Measurements from ENCODE around the gene IMPACT.

IMPACT gene, protein sequence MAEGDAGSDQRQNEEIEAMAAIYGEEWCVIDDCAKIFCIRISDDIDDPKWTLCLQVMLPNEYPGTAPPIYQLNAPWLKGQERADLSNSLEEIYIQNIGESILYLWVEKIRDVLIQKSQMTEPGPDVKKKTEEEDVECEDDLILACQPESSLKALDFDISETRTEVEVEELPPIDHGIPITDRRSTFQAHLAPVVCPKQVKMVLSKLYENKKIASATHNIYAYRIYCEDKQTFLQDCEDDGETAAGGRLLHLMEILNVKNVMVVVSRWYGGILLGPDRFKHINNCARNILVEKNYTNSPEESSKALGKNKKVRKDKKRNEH

DNA sequence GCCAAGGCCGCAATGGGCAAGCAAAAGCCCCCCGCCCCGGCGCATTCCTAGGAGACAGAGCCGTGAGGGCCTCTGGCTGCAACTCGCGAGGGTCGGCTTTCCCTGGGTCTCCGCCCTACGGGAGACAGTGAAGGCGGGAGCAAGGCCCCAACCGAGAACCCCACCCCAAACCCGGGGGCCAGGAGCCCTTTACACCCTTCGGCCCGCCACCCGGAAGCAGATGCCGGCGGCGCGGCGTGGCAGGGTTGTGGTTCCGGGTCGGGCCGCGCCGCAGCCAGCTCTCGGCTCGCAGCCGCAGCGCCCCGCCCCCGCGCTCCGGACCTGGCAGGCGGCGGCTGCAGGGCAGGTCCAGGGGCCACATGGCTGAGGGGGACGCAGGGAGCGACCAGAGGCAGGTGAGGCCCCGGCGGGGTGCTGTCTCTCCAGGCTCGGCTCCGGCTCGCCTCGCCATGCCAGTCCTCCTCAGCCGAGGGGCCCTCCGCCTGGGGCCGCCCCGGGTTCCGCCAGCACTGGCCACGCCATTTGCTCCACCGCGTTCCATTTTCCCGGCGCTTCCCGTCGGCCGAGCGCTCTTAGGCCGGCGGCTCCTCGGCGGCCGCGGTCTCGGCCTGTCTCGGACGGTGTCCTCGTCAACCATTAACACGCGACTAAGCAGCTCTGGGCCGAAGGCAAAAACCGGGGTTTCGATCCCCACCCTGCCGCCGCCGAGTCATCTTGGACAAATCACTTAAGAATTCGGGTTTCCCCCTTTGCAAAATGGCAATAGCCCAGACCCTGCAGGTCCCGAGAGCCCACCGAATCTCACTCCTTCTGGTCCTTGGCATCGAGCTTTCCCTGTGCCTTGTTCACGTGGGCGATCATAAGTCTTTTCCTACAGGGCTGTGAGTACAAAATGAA is at the start of gene IMPACT:
IMPACT (plus strand) TSS at position 273 of the 897 bp plus-strand sequence; CDS start at position 360, 87 bp downstream.
- DNase-seq (ENCODE audit: low spot score): peak; percentile 89

DNA sequence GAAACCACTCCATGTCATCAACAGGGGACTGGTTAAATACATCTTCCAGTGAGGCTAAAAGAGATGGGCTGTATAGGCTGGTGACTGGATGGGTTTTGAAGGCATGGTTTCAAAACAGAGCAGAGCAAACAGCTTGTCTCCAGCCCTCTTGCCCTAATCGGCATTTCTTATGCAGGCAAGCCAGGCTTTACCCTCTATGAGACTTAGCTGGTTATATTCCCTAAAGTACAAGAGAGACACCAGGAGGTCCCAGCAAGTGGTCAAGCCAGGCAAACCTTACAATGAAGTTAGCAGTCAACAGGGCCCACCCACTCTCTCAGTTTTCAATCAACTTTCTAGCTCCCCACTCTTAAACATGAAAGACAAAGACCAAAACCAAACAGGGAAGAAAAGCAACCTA is 47.9 kb upstream of the IMPACT start:
- DNase-seq (ENCODE audit: low spot score): no peak

GRCh38 chr18:24380163-24380747 is 46.2 kb upstream of the IMPACT start:
- DNase-seq (ENCODE audit: low spot score): no peak

GRCh38 chr18:24381126-24381525 is 45.3 kb upstream of the IMPACT start:
- no peak for DNase-seq (ENCODE audit: low spot score)

DNA sequence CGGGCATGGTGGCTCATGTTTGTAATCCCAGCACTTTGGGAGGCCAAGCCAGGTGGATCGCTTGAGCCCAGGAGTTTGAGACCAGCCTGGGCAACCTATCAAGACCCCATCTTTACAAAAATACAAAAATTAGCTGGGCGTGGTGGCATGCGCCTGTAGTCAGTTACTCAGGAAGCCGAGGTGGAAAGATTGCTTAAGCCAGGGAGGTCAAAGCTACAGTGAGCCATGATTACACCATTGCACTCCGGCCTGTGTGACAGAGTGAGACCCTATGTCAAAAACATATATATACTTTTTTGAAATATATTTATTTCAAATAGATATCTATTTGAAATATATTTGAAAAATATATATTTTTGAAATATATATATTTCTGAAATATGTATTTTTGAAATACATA is 39.8 kb upstream of the IMPACT start:
- DNase-seq (ENCODE audit: low spot score): no peak

DNA sequence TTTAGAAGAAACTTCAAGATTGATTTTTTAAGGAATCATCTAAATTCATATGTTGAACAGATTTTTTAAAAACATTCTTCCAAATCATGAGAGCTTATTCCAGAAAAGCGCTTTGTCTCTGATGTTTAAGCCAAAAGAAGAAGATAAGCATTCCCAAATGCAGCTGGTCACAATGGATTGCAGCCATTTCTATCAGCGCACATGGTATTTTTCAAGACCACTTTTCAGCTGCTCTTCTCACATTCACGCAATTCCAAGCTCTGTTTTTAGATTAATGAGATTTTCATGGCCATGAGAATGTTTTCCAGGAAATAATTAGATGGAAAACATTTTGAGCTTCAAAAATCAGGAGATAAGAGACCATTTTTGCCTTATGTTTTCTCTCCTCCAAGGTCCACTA is 37.5 kb upstream of the IMPACT start:
- DNase-seq (ENCODE audit: low spot score): no peak

DNA sequence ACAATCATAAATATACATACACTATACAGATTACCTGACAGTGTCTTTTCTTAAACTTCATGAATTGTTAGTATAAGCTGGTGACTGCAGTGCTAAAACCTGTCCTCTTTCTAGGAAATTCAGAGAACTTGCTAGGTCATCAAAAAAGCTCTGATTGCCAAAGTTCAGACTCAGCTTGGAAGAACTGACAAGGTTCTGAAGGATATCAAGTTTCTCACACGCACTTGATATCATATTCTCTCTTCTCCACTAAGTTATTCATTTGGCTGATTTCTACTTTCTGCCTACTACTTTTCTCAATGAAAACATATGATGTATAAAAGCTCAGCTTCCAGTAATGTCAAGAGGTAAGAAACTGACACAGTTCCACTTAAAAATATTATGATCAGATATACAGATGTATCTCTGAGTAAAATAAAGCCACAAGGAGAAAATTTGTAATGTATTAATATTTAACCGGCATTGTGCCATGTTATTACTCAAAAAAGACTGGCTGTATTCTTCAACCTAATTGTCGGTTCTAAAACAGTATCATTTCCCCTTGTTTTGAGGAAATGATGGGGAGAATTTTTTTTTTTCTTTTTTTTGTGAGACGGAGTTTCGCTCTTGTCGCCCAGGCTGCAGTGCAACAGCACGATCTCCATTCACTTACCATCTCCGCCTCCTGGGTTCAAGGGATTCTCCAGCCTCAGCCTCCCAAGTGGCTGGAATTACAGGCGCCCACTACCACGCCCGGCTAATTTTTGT is 31.2 kb upstream of the IMPACT start:
- no peak for DNase-seq (ENCODE audit: low spot score)

- no peak for DNase-seq (ENCODE audit: low spot score)
Measured at GRCh38 chr18:24396082-24396633, 30.3 kb upstream of the IMPACT start.

DNA sequence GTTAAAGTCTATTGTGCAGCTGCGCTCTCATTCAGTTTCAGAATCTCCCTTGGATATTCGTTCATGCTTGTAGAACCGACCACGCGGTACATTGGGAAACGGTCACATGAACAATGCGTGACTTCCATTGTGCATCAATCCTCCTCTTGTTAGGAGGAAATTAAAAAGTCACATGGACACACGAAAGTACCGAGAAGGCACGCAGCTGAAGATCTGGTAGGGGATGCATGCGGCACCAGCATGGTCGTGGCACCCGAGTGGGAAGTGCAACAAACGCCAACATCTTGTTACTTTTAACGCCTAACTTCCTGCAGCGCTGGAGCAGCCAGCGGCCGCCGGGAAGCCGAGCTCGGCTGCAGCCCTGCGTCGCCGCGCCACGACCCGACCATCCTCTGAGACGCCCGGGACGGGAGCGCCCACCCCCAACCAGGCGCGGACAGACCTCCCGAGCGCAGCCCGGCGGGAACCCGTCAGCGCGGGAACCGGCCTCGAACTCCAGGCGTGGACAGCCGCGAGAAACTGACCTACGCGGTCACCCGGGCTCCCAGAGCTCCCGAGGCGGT is 29.3 kb upstream of the IMPACT start:
- DNase-seq (ENCODE audit: low spot score): peak; percentile 43

DNA sequence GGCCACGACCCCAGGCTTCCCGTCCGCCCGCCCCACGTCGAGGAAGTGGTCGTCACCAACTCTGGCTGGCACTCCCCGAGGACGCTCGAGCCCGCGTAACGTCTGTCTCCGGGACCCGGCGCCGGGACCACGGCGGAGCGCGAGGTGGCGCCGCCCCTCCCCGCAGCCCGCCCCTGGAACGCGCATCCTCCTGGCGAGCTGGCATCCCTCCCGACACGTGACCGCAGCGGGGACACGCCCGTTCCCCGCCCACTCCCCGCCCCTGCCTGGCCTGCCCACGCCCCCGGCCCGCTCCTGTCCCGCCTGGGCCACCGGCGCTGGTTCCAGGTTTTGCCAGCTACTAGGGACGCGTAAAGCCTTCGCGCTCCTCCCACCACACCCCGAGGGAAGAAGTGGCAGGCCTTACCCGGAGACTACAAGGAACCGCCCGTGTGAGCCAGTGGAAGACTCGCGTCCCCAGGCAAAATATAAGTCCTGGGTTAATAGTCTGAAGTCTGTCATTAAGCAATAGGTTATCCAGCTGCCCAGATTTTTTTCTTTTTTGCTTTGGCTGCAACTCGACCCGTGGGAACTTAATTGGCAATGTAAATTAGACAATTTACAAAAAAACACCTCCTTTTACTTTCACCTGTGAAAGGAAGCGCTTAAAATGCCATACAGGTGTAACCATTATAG is 28.6 kb upstream of the IMPACT start, which contains the start of gene OSBPL1A:
OSBPL1A (minus strand) TSS at position 131 of the 675 bp plus-strand sequence. CDS start 20,291 bp downstream, outside the sequence.
- DNase-seq (ENCODE audit: low spot score): peak; percentile 95

DNA sequence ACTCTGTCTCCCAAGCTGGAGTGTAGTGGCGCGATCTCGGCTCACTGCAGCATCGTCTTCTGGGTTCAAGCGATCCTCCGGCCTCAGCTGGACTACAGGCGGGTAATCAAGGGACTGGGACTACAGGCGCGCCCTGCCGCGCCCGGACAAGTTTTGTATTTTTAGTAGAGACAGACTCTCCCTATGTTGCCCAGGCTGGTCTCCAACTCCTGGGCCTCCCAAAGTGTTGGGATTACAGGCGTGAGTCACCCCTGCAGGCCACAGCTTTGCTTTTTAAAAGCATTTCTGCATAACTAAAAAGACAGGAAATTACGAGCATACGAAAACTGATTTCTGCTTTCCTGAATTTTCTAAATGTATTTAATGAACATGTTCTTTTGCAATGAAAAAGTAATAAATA is 27.9 kb upstream of the IMPACT start:
- DNase-seq (ENCODE audit: low spot score): peak; percentile 9

- DNase-seq (ENCODE audit: low spot score): no peak
Measured at GRCh38 chr18:24400587-24400986, 25.9 kb upstream of the IMPACT start.

DNA sequence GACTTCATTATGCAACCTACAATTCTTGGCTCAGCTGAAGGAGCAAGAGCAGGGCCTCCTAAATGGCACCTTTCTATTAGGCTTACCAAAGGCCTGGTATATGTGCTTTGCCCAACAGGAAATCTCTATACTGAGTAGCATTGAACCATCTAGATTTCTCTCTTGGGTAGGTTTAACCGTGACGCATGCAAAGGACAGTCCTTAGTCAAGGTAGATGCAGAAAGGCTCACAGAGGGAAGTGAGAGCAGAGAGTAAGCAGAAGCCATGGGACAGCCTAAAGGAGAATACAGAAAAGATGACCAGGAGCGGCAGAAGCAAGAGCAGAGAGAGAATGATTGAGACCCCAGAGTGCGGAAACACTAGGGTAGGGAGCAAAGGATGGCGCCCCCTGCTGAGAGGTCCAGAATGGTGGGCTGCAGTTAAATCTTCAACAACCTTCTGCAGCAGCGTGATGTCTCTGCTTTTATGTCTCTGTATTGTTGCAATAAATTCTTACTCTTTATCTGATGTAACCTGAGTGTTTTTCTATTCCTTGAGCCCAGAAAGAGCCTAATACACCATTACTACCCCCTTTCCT is 24.2 kb upstream of the IMPACT start:
- no peak for DNase-seq (ENCODE audit: low spot score)

DNA sequence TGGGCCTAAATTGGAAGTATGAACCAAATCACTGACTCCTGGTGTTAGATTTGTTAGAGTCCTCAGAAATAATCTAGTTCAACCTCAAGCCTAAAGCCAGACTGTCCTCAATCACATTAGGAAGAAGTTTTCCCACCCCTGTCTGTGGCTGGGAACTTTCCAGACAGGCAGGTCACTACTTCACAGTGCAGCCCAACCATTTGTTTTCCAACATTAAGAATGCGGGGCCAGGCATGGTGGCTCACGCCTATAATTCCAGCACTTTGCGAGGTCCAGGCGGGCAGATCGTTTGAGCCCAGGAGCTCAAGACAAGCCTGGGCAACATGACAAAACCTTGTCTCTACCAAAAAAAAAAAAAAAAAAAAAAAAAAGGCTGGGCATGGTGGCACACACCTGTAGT is 23.4 kb upstream of the IMPACT start:
- DNase-seq (ENCODE audit: low spot score): no peak

DNA sequence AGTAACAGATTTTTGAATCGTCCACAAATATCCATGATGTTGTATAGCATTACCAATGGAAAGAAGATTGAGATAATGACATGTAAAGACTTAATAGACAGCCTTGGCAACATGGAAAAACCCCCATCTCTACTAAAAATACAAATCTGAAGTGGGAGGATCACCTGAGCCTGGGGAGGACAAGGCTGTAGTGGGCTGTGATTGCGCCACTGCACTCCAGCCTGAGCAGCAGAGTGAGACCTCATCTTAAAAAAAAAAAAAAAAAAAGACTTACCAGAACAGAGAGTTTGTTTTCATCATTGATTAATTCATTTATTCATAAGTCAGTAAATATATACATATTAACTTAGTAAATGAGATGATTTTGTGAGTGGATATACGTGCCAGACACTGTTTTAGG is 21.9 kb upstream of the IMPACT start:
- no peak for DNase-seq (ENCODE audit: low spot score)

- DNase-seq (ENCODE audit: low spot score): no peak
Measured at GRCh38 chr18:24408496-24408895, 18.0 kb upstream of the IMPACT start.

- DNase-seq (ENCODE audit: low spot score): peak; percentile 59
Measured at GRCh38 chr18:24413148-24413547, 13.3 kb upstream of the IMPACT start.

GRCh38 chr18:24414349-24415003 is 12.0 kb upstream of the IMPACT start:
- DNase-seq (ENCODE audit: low spot score): no peak

DNA sequence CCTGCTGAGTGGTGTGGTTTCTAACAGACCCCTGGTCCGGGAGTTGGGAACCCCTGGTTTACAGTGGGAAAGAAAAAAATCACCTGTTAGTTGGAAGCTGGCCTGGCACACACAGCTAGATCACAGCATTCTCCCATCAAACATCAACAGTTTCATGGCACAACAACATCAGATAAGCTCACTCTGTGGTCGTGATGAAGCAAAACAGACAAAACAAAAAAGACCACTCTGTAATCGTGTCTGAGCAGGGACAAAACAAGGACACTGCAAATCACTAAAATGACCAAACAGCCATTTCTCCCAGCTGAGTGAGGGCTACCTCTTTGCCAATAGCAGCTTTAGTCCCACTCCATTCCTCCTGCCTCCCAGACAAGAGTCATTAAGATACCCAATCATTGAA is 9.0 kb upstream of the IMPACT start:
- DNase-seq (ENCODE audit: low spot score): no peak

DNA sequence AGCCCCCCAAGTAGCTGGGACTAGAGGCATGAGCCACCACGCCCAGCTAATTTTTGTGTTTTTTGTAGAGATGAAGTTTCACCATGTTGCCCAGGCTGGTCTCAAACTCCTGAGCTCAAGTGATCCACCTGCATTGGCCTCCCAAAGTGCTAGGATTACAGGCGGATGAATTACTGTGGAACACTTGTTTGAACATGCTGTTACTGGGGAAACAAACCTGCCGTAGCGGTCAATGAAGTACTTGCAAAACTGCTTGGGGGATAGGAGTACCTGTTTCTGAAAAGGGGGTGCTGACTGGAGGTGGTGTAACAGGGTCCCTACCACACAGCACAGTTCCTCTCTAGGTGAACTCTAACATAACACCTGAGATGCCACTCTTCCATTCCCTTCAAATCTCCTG is 5.9 kb upstream of the IMPACT start:
- no peak for DNase-seq (ENCODE audit: low spot score)

Data from AG08395 (cell line).